Upper lobe of left lung (tissue), 4 donors: ENCODE results near the gene PDYN.

ENCODE experiments used
- CTCF ChIP-seq, 6 experiments: fragments of 450-650 bp in 4 of 6; fragments of 200-600 bp in 2 of 6; sonication (generic) in 2 of 6; IDR thresholded peaks; one replicate each; pipeline ENCODE4 v1.5.1; 2016 to 2019; ENCODE audit warnings: antibody characterized with exemption in 6 of 6
- POLR2A ChIP-seq, 4 donors: fragments of 450-650 bp; IDR thresholded peaks; one replicate each; pipeline ENCODE4 v1.5.1; 2016 to 2017; ENCODE audit warnings: antibody characterized with exemption in 4 of 4, mild to moderate bottlenecking in 2 of 4

DNA sequence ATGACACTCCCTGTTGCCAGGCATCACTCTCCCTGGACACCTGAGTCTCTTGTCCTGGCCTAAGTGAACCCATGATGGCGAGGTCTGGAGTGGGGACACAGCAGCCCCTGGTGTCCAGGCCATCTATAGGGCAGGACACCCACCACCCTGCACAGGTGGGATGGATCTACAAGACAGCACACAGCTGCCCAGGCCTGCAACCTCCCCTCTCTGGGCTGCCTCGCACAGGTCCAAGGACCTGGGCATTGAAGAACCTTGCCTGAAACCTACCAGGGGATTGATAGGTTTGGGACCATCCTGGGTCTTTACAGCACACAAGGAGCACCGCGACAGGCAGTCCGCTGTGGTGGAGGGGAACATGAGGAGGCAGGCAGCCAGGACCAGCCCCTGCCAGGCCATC, 11.2 kb downstream of the PDYN start:
- TF ChIP-seq CTCF (IDR thresholded peaks at IDR 0.05): no peak
- no peak for TF ChIP-seq POLR2A (IDR thresholded peaks at IDR 0.05)
